Cardiac septum (tissue), 1 donor: ENCODE measurements around the gene ARHGAP26. TPM values are rescaled to one million over a fixed set of nuclear protein-coding genes. Genes with fewer than 3 reads are reported as not detected.
"Not testable (repeated sequence)": the region's sequence is repeated elsewhere in the genome, so short reads cannot be mapped to it uniquely, and the experiment has no call there.

Source experiments
- DNase-seq: peaks from one replicate; pipeline ENCODE4 v3.0.0-alpha.2; 2020; ENCODE audit warnings: low spot score
- intact Hi-C: fragments of 100-400 bp; cut with DNase I; formaldehyde crosslinking; loops from one replicate; pipeline ENCODE4 v1.14.0; 2022
- total RNA-seq: library from RNA; stranded (reverse); fragmentation: NEBNext Ultra II Directional; extraction: Animal tissue kit (Norgen Biotek cat#: 25700); gene quantifications from one replicate; pipeline ENCODE4 v1.2.1, GENCODE V29; 2021
- donor health status: DM: no; HTN: no; CAD: no.

The ARHGAP26 gene
- total RNA-seq, 1 donor from 2014 or later = 32.0 TPM

DNA sequence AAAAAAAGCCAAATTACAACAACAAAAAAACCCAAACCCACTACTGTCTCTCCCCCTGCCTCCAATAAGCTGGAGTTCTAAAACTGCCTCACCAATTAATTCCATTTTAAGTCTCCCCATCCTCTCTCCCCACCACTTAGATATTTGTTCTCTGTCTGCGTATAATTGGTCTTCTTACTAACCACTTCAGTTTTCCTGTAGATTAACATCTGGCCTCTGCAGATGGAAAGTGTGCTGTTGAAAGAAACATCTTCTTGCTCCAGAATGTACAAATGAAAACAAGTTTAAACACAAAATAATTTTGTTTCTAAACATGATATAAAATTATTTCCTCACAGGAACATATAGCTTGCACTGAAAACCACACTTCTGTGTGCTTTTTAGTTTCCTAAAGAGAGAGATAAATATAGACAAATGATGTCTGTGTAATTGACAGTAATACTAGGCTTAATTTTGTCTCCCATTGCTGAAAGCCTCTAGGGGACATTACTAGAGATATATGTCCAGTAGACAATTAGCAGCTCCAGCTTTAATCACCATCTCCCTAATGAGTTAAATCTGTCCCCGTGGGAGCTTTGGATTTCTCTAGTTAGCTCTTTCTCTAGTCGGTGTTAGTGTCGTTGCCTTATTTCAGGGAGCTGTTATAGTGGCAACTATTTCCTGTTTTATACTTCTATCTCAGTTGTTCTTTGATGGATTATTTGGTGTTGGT, 164.0 kb downstream of the ARHGAP26 start:
- intact Hi-C loops = no loop called here
- DNase-seq = no peak

GRCh38 chr5:142935014-142935413, 164.8 kb downstream of the ARHGAP26 start:
- DNase-seq = no peak
- intact Hi-C loops = no loop called here

DNA sequence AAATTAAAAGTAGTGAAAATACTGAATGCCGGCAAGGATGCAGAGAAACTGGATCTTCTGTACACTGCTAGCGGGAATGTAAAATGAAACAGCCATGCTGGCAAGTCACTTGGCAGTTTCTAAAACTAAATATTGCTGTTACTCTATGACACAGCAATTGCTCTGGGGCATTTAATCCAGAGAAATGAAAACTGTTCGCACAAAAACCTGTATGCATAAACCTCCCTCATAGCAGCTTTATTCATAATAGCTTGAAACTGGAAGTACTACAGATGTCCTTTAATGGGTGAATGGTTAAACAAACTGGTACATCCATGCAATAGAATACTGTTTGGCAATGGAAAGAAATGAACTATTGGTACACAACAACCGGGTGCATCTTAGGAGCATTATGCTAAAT, 167.2 kb downstream of the ARHGAP26 start:
- no peak for DNase-seq
- intact Hi-C loops = no loop called here

DNA sequence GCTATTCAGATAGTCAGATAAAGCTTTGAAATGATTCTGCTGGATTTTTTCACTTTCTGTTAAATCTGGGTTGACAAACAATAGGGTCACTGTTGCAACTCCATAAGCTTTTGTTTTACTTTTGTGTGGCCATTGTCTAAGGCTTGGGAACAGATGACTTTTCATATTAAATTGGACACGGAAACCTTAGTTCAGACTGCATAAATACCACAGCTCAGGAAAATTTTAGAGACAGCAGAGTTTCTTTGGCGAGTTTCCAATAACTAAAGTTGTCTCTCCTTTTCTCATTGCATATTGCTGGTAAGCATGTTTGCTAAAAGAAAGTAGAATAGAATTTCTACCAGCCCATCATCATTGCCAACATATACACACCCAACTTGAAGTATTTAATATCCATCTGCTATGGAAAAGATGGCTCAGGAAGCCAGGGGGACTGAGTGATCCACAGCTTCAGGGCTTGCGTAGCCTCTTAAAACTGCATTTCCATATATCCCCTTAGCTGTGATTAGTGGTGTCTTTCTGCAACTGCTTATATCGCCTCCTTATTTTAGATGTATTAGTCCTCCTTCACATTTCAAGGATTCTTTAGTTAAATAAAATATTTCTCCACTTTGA, 168.2 kb downstream of the ARHGAP26 start:
- DNase-seq = no peak
- intact Hi-C loops = no loop called here

DNA sequence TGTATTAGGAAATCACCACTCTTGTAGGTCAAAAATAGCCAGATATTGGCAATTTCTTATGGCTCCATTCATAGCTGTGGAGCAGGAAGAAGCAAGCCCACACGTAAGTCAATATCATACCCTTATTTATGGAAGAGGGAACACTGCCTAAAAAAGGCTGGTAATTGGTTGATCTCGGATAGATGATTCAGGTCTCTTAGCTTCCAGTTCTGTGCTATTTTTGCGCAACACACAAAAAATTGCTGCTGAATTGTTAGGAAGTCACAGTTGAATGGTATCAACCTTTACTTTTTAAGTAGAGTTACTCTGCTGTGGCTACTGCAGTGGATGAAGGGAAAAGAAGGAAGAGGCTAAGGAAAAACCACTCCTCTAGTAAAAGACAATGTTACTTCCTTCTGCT, 168.8 kb downstream of the ARHGAP26 start:
- intact Hi-C loops = no loop called here
- no peak for DNase-seq

DNA sequence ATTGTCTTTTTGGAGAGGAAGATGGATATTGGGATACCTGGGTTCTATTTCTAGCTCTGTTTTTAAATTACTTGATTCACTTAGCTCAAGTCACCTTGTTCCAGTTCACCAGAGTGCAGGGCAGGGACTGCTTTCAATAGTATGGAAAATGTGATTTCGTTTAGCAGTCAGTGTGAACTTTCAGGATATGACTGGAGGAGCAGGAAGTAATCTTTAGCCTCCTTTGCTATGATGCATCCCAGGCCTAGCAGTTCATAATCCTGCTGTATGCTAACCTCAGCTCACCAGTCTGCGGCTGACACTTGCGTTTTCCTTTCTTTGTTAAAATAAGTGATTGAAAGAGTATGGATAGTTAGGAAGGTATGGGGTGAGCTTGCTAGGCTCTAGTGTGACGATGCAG, 169.7 kb downstream of the ARHGAP26 start:
- intact Hi-C loops = no loop called here
- no peak for DNase-seq

DNA sequence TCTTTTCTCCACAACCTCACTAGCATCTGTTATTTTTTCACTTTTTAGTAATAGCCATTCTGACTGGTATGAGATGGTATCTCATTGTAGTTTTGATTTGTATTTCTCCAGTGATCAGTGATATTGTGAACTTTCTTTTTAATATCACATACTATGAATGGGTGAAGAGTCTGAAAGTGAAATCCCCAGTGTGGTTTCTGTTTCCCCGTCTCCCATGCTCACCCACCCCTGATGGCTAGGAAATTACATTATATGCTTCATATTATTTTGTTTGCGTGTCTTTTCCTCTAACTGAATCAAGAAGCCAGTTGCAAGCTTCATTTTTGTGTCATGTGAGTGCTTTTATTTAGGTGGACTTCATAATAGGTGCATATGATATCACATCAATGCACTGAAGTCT, 171.1 kb downstream of the ARHGAP26 start:
- intact Hi-C loops = no loop called here
- DNase-seq = no peak

GRCh38 chr5:142942901-142943300, 172.7 kb downstream of the ARHGAP26 start:
- intact Hi-C loops = no loop called here
- no peak for DNase-seq

GRCh38 chr5:142944140-142944539, 174.0 kb downstream of the ARHGAP26 start:
- DNase-seq = no peak
- intact Hi-C loops = no loop called here

DNA sequence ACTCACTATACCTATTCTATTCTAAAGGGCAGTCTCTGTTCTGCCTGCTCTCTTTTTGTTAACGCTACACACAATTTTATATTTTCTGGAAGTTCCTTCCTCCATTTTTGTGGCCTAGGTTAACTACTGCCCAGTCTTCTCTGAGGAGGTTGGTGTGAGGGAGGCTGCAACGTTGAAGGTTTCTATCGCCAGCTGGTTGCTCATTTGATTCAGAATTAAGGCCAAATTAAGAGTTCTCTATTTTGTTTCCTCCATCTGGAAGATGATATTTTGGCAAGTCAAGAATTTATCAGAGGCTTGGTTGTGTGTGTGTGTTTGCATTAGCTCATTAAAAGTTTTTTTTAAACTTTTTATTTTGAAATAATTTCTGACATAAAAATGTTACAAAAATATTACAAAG, 175.1 kb downstream of the ARHGAP26 start:
- no peak for DNase-seq
- intact Hi-C loops = no loop called here

GRCh38 chr5:142945845-142946244, 175.7 kb downstream of the ARHGAP26 start:
- DNase-seq = no peak
- intact Hi-C loops = no loop called here

GRCh38 chr5:142946547-142947426, 176.6 kb downstream of the ARHGAP26 start:
- intact Hi-C loops = no loop called here
- no peak for DNase-seq

DNA sequence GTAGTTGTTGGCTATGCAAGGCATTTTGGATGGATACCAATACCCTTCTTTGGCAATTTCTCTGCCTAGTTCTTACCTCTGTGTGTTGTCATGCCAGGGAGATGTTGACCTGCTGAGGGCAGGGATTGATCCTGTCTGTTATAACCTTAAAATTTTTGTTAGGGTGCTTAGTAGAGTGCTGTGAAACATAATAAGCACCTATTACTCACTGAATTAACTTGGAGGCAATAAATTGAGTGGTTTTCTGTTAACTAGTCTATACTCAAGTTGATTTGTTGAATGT, 177.2 kb downstream of the ARHGAP26 start:
- intact Hi-C loops = no loop called here
- DNase-seq = no peak

DNA sequence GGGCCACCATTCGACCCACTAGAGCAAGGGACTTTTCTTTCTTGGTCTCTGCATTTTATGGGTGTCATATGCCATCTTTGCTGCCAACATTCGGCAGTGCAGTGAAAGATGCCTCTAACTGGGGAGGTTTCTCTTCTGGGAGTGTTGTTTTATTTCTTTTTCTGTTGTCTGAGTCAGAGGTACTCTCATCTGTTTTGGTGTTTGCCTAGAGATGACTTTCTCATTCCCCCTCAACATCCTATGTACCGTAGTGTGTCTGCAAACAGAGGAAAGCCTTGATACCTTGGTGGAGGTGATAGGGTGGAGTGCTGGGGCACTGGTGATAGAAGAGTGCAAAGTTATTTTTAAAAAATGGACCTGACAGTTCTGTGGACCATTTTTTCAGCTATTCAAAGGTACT, 182.1 kb downstream of the ARHGAP26 start:
- intact Hi-C loops = no loop called here
- no peak for DNase-seq

DNA sequence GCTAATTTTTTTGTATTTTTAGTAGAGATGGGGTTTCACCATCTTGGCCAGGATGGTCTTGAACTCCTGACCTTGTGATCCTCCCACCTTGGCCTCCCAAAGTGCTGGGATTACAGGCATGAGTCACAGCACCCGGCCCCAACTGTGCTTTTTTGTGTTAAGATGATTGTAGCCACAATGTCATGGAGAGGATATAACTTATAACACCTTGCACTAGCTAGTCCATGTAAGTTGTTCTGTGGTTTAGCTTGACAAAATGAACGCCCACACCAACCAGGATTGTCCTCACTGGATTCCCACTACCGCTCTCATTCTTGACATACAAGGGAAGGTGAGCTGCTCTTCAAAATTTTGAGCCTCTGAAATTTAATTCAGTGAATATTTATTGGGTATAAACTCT, 182.7 kb downstream of the ARHGAP26 start:
- DNase-seq = not testable (repeated sequence)

GRCh38 chr5:142954455-142954854, 184.3 kb downstream of the ARHGAP26 start:
- no peak for DNase-seq
- intact Hi-C loops = no loop called here

More for the DNA sequence above, 182.7 kb downstream of the ARHGAP26 start:
- intact Hi-C loops = not testable (repeated sequence)

GRCh38 chr5:142955628-142956027, 185.5 kb downstream of the ARHGAP26 start:
- DNase-seq = no peak
- intact Hi-C loops = no loop called here

DNA sequence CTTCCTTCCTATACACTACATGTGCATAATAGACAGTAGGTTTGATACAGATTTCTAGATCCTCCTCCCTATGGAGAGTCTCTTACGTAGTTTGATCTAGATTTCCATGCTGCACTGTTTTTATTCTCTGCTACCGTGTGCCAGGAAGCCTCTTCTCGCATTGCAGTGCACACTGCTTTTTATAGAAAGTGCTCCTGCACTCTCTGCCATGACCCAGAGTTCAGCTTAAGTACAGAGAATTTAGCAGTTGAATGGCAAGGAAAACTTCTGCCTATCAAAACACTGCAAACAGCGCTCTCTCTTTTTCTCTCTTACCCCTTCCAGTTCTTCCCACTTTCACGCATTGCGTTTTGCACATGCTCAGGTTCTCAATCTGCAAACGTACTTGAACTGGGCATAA, 187.4 kb downstream of the ARHGAP26 start:
- intact Hi-C loops = no loop called here
- no peak for DNase-seq

- intact Hi-C loops = no loop called here
- no peak for DNase-seq
These were observed 188.9 kb downstream of the ARHGAP26 start for GRCh38 chr5:142958944-142959682.
